Endothelial cell of umbilical vein (primary cell): ENCODE data around the gene TMIE.

Source experiments
- EZH2 ChIP-seq: IDR thresholded peaks from 2 replicates; pipeline ENCODE4 v1.6.1; 2012; ENCODE audit warnings: borderline replicate concordance, low read depth, mild to moderate bottlenecking, moderate library complexity, low read length, inconsistent platforms; ENCODE audit not compliant: severe bottlenecking
- FOS ChIP-seq: IDR thresholded peaks from 2 replicates; pipeline ENCODE4 v1.6.1; 2011; ENCODE audit warnings: mild to moderate bottlenecking, low read length, moderate library complexity, borderline replicate concordance; ENCODE audit not compliant: insufficient read depth
- JUN ChIP-seq: IDR thresholded peaks from 2 replicates; pipeline ENCODE4 v1.6.1; 2011; ENCODE audit warnings: borderline replicate concordance, low read depth; ENCODE audit not compliant: insufficient read length, insufficient read depth
- MAX ChIP-seq: IDR thresholded peaks from 2 replicates; pipeline ENCODE4 v1.6.1; 2011; ENCODE audit not compliant: insufficient read depth, insufficient read length
- MYC ChIP-seq: IDR thresholded peaks from one replicate; pipeline ENCODE4 v1.6.1; 2011; ENCODE audit warnings: mild to moderate bottlenecking, low read depth, low read length
- POLR2A ChIP-seq: IDR thresholded peaks from 2 replicates; pipeline ENCODE4 v1.6.1; 2012; ENCODE audit warnings: low read depth, mild to moderate bottlenecking, control low read depth, low read length
- POLR2AphosphoS5 ChIP-seq: IDR thresholded peaks from 2 replicates; pipeline ENCODE4 v1.6.1; 2012; ENCODE audit warnings: low read depth, mild to moderate bottlenecking, control low read depth, low read length, moderate library complexity; ENCODE audit not compliant: insufficient read depth
- TF ChIP-seq, protein P1 (sequence below), 2 donors: IDR thresholded peaks; 1 replicate in 1 of 2; 2 replicates in 1 of 2; pipeline ENCODE4 v1.5.1; 2011; ENCODE audit warnings: low read length in 2 of 2, mild to moderate bottlenecking in 2 of 2, moderate library complexity in 2 of 2, control low read depth in 1 of 2, inconsistent platforms in 1 of 2, low read depth in 1 of 2; ENCODE audit not compliant: insufficient read depth in 1 of 2; ENCODE audit errors: extremely low read depth in 1 of 2

DNA sequence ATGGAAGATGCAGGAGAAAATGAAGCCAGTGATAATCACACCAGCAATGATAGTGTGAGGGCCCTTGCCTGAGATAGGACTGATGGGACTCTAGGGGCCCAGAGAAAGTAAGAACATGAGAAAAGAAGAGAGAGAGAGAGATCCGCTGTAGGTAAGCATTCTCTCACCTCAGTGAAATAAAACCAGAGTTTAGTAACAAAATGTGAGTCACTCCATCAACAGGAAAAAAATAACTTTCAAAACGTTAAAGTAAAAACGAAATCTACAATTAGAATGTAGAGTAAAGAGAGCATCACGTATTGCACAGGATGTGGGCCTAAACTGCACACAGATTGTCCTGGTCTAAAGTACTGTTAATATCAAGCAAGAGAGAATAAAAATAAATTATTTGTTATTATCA, 23.2 kb downstream of the TMIE start:
- TF ChIP-seq POLR2AphosphoS5, result no peak
- no peak for TF ChIP-seq EZH2
- no peak for TF ChIP-seq POLR2A
- no peak for TF ChIP-seq MAX
- TF ChIP-seq, protein P1, sequence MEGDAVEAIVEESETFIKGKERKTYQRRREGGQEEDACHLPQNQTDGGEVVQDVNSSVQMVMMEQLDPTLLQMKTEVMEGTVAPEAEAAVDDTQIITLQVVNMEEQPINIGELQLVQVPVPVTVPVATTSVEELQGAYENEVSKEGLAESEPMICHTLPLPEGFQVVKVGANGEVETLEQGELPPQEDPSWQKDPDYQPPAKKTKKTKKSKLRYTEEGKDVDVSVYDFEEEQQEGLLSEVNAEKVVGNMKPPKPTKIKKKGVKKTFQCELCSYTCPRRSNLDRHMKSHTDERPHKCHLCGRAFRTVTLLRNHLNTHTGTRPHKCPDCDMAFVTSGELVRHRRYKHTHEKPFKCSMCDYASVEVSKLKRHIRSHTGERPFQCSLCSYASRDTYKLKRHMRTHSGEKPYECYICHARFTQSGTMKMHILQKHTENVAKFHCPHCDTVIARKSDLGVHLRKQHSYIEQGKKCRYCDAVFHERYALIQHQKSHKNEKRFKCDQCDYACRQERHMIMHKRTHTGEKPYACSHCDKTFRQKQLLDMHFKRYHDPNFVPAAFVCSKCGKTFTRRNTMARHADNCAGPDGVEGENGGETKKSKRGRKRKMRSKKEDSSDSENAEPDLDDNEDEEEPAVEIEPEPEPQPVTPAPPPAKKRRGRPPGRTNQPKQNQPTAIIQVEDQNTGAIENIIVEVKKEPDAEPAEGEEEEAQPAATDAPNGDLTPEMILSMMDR (IDR thresholded peaks at IDR 0.05; ENCODE audit: extremely low read depth in 1 of 2, insufficient read depth in 1 of 2, low read depth in 1 of 2, low read length in 2 of 2), result no peak
- TF ChIP-seq MYC, result no peak
- TF ChIP-seq FOS, result no peak
- no peak for TF ChIP-seq JUN
